Fibroblast of lung (primary cell): ENCODE measurements around the gene STK10. TPM values are rescaled to one million over a fixed set of nuclear protein-coding genes. Genes with fewer than 3 reads are reported as not detected.

Source experiments
- DNase-seq, 2 donors: peaks; one replicate each; pipeline versions ENCODE4 v3.0.0 to v3.0.0-alpha.2; 2010; ENCODE audit warnings: low read depth in 2 of 2
- H2AFZ ChIP-seq: 2 replicates; pipeline ENCODE4 v1.5.1; 2012; ENCODE audit warnings: low read length, control low read depth, inconsistent platforms
- H3K27ac ChIP-seq: 2 replicates; pipeline ENCODE4 v1.5.1; 2011; ENCODE audit warnings: low read length, control low read depth; ENCODE audit not compliant: insufficient read depth
- H3K27me3 ChIP-seq: 2 replicates; pipeline ENCODE4 v1.5.1; 2011; ENCODE audit warnings: mild to moderate bottlenecking, low read length; ENCODE audit not compliant: control insufficient read depth, insufficient read depth
- H3K36me3 ChIP-seq: 2 replicates; pipeline ENCODE4 v1.5.1; 2011; ENCODE audit warnings: low read length; ENCODE audit not compliant: control insufficient read depth, insufficient read depth
- H3K4me1 ChIP-seq: 2 replicates; pipeline ENCODE4 v1.5.1; 2011; ENCODE audit warnings: low read length; ENCODE audit not compliant: control insufficient read depth, insufficient read depth; ENCODE audit errors: extremely low read depth
- H3K4me2 ChIP-seq: 2 replicates; pipeline ENCODE4 v1.5.1; 2011; ENCODE audit warnings: low read length, control low read depth; ENCODE audit not compliant: insufficient read depth; ENCODE audit errors: extremely low read depth
- H3K4me3 ChIP-seq, 4 experiments: fragments of 200-600 bp in 1 of 4; sonication (generic) in 1 of 4; replicated peaks in 1 of 4; 2 replicates each; pipeline ENCODE4 v1.5.1; 2011 to 2016; ENCODE audit warnings: low read length in 4 of 4, low read depth in 3 of 4, mild to moderate bottlenecking in 3 of 4, control low read depth in 2 of 4, inconsistent platforms in 1 of 4, mixed read lengths in 1 of 4; ENCODE audit not compliant: insufficient read depth in 1 of 4; ENCODE audit errors: control extremely low read depth in 1 of 4
- H3K79me2 ChIP-seq: 2 replicates; pipeline ENCODE4 v1.5.1; 2012; ENCODE audit warnings: mild to moderate bottlenecking, low read length, inconsistent platforms; ENCODE audit not compliant: control insufficient read depth, insufficient read depth
- H3K9ac ChIP-seq: 2 replicates; pipeline ENCODE4 v1.5.1; 2011; ENCODE audit warnings: mild to moderate bottlenecking, low read length, control low read depth; ENCODE audit not compliant: insufficient read depth
- H3K9me3 ChIP-seq: 2 replicates; pipeline ENCODE4 v1.5.1; 2012; ENCODE audit warnings: low read depth, low read length; ENCODE audit not compliant: control insufficient read depth, insufficient read depth
- H4K20me1 ChIP-seq: 2 replicates; pipeline ENCODE4 v1.5.1; 2011; ENCODE audit warnings: low read length; ENCODE audit not compliant: control insufficient read depth, insufficient read depth; ENCODE audit errors: extremely low read depth
- CTCF ChIP-seq, 2 donors: IDR thresholded peaks in 1 of 2; conservative IDR thresholded peaks in 1 of 2; 1 replicate in 1 of 2; 2 replicates in 1 of 2; pipeline ENCODE4 v1.5.1; 2011 to 2012; ENCODE audit warnings: low read length in 2 of 2, control low read depth in 1 of 2, inconsistent platforms in 1 of 2, low read depth in 1 of 2, mild to moderate bottlenecking in 1 of 2
- EZH2 ChIP-seq: IDR thresholded peaks from 2 replicates; pipeline ENCODE4 v1.5.1; 2012; ENCODE audit warnings: low read length, control low read depth, mild to moderate bottlenecking; ENCODE audit errors: missing control alignments
- polyA plus RNA-seq, 2 donors: library from polyadenylated mRNA; depleted of rRNA in 1 of 2; stranded (reverse) in 1 of 2; unstranded in 1 of 2; fragments of >200 nt; gene quantifications; 2 replicates each; pipeline ENCODE4 v1.2.1, GENCODE V29; 2011 to 2012; ENCODE audit warnings: missing spikeins in 1 of 2
- total RNA-seq: library from RNA; depleted of rRNA; stranded (reverse); fragments of >200 nt; gene quantifications from 2 replicates; pipeline ENCODE4 v1.2.1, GENCODE V29; 2014

Gene STK10
- total and polyA plus RNA-seq, 2 donors (not counting 1 experiment from before 2014, with no cell fraction given), result 8.9 to 16.0 TPM

- TF ChIP-seq EZH2 (no peak), CTCF (conservative IDR thresholded peaks at IDR 0.05 in 1 of 2, IDR thresholded peaks at IDR 0.05 in 1 of 2; ENCODE audit: low read depth in 1 of 2, low read length in 2 of 2) (no peak)
- Histone ChIP-seq H3K4me1 (no peaks in the 10 kb centered on the region), H3K4me3 (no peak overlapping the region), H2AFZ (no peak overlapping the region), H3K79me2 (peaks cover 6% of the 10 kb centered on the region), H3K36me3 (no peaks in the 10 kb centered on the region), H4K20me1 (no peaks in the 10 kb centered on the region), H3K9ac (no peak overlapping the region), H3K27ac (no peak overlapping the region), H3K27me3 (no peaks in the 10 kb centered on the region), H3K9me3 (no peaks in the 10 kb centered on the region), H3K4me2 (no peak overlapping the region)
- DNase-seq, result no peak
Measured at GRCh38 chr5:172146748-172147092, 41.3 kb downstream of the STK10 start.

GRCh38 chr5:172145870-172146747, 41.9 kb downstream of the STK10 start:
- Histone ChIP-seq H4K20me1 (no peaks in the 10 kb centered on the region), H3K79me2 (peaks cover 6% of the 10 kb centered on the region), H3K4me1 (no peaks in the 10 kb centered on the region), H3K4me3 (no peak overlapping the region), H2AFZ (no peak overlapping the region), H3K27ac (no peak overlapping the region), H3K9ac (no peak overlapping the region), H3K36me3 (no peaks in the 10 kb centered on the region), H3K27me3 (no peaks in the 10 kb centered on the region), H3K9me3 (no peaks in the 10 kb centered on the region), H3K4me2 (no peak overlapping the region)
- TF ChIP-seq CTCF (conservative IDR thresholded peaks at IDR 0.05 in 1 of 2, IDR thresholded peaks at IDR 0.05 in 1 of 2; ENCODE audit: low read depth in 1 of 2, low read length in 2 of 2) (no peak), EZH2 (no peak)
- DNase-seq, result no peak

- H3K4me1 ChIP-seq, result no peaks in the 10 kb centered on the region
- H4K20me1 ChIP-seq, result no peaks in the 10 kb centered on the region
- no peaks in the 10 kb centered on the region for H3K36me3 ChIP-seq
- peaks cover 6% of the 10 kb centered on the region for H3K79me2 ChIP-seq
- no peak overlapping the region for H3K27ac ChIP-seq
- no peaks in the 10 kb centered on the region for H3K9me3 ChIP-seq
- H3K4me2 ChIP-seq, result no peak overlapping the region
- no peak overlapping the region for H3K9ac ChIP-seq
- no peak for DNase-seq
- TF ChIP-seq CTCF (conservative IDR thresholded peaks at IDR 0.05 in 1 of 2, IDR thresholded peaks at IDR 0.05 in 1 of 2; ENCODE audit: low read depth in 1 of 2, low read length in 2 of 2), result no peak
- TF ChIP-seq EZH2, result no peak
- no peaks in the 10 kb centered on the region for H3K27me3 ChIP-seq
- no peak overlapping the region for H2AFZ ChIP-seq
- H3K4me3 ChIP-seq, result no peak overlapping the region
Measured at GRCh38 chr5:172144931-172145869, 42.8 kb downstream of the STK10 start.
